Liver (tissue), 9 donors: ENCODE data around the gene NFIA. TPM values are rescaled to one million over a fixed set of nuclear protein-coding genes. Genes with fewer than 3 reads are reported as not detected.

Source experiments
- DNase-seq: peaks from one replicate; pipeline ENCODE4 v3.0.0-alpha.2; 2017; ENCODE audit warnings: low spot score
- H3K27ac ChIP-seq, 2 donors: one replicate each; pipeline ENCODE4 v1.7.0; 2013; ENCODE audit warnings: inconsistent platforms in 2 of 2, low read length in 2 of 2, control low read depth in 1 of 2, low read depth in 1 of 2, mild to moderate bottlenecking in 1 of 2
- H3K27me3 ChIP-seq, 4 donors: one replicate each; pipeline versions ENCODE4 v1.6.1 to v1.7.0; 2013; ENCODE audit warnings: low read length in 3 of 4, inconsistent platforms in 1 of 4, mild to moderate bottlenecking in 1 of 4, moderate library complexity in 1 of 4; ENCODE audit not compliant: control insufficient read depth in 4 of 4, insufficient read depth in 4 of 4
- H3K36me3 ChIP-seq, 4 donors: one replicate each; pipeline versions ENCODE4 v1.6.1 to v1.7.0; 2013; ENCODE audit warnings: low read length in 3 of 4, mild to moderate bottlenecking in 3 of 4, low read depth in 1 of 4, moderate library complexity in 1 of 4; ENCODE audit not compliant: control insufficient read depth in 4 of 4, insufficient read depth in 3 of 4
- H3K4me1 ChIP-seq, 4 donors: one replicate each; pipeline versions ENCODE4 v1.6.1 to v1.7.0; 2013; ENCODE audit warnings: low read length in 3 of 4, mild to moderate bottlenecking in 3 of 4, moderate library complexity in 1 of 4; ENCODE audit not compliant: control insufficient read depth in 4 of 4, insufficient read depth in 4 of 4
- H3K4me3 ChIP-seq, 3 donors: one replicate each; pipeline versions ENCODE4 v1.6.1 to v1.7.0; 2013; ENCODE audit warnings: low read length in 3 of 3, control low read depth in 1 of 3, low read depth in 1 of 3, mild to moderate bottlenecking in 1 of 3
- H3K9ac ChIP-seq, 2 donors: one replicate each; pipeline ENCODE4 v1.7.0; 2013; ENCODE audit warnings: low read length in 2 of 2, mild to moderate bottlenecking in 2 of 2, moderate library complexity in 2 of 2, control low read depth in 1 of 2, low read depth in 1 of 2
- H3K9me3 ChIP-seq, 4 donors: one replicate each; pipeline versions ENCODE4 v1.6.1 to v1.7.0; 2013; ENCODE audit warnings: low read length in 3 of 4; ENCODE audit not compliant: control insufficient read depth in 4 of 4
- CTCF ChIP-seq: fragments of 150-350 bp; IDR thresholded peaks from 2 replicates; pipeline ENCODE4 v1.5.1; 2017; ENCODE audit warnings: improper control_type of control experiment, low read depth, low read length; ENCODE audit not compliant: missing input control
- EGR1 ChIP-seq, 2 donors: IDR thresholded peaks; 2 replicates each; pipeline ENCODE4 v1.6.1; 2016 to 2018; ENCODE audit warnings: antibody characterized with exemption in 2 of 2, low read depth in 2 of 2
- FOXA1 ChIP-seq: IDR thresholded peaks from 2 replicates; pipeline ENCODE4 v1.6.1; 2016; ENCODE audit warnings: antibody characterized with exemption
- FOXA2 ChIP-seq: IDR thresholded peaks from 2 replicates; pipeline ENCODE4 v1.6.1; 2016; ENCODE audit warnings: antibody characterized with exemption
- GABPA ChIP-seq, 2 donors: IDR thresholded peaks in 1 of 2; conservative IDR thresholded peaks in 1 of 2; 2 replicates each; pipeline ENCODE4 v1.6.1; 2016; ENCODE audit warnings: antibody characterized with exemption in 2 of 2, mild to moderate bottlenecking in 1 of 2, moderate library complexity in 1 of 2
- HNF4A ChIP-seq, 2 donors: conservative IDR thresholded peaks; 2 replicates each; pipeline ENCODE4 v1.6.1; 2016; ENCODE audit warnings: antibody characterized with exemption in 2 of 2, mild to moderate bottlenecking in 2 of 2
- HNF4G ChIP-seq: IDR thresholded peaks from 2 replicates; pipeline ENCODE4 v1.6.1; 2016; ENCODE audit warnings: antibody characterized with exemption
- JUND ChIP-seq, 2 donors: IDR thresholded peaks; 2 replicates each; pipeline ENCODE4 v1.6.1; 2016; ENCODE audit warnings: antibody characterized with exemption in 2 of 2
- MAX ChIP-seq: IDR thresholded peaks from 2 replicates; pipeline ENCODE4 v1.6.1; 2016; ENCODE audit warnings: antibody characterized with exemption
- NR2F2 ChIP-seq: IDR thresholded peaks from 2 replicates; pipeline ENCODE4 v1.6.1; 2016; ENCODE audit warnings: antibody characterized with exemption
- SP1 ChIP-seq: IDR thresholded peaks from 2 replicates; pipeline ENCODE4 v1.6.1; 2018; ENCODE audit warnings: antibody characterized with exemption, mild to moderate bottlenecking
- TAF1 ChIP-seq: conservative IDR thresholded peaks from 2 replicates; pipeline ENCODE4 v1.6.1; 2016; ENCODE audit warnings: antibody characterized with exemption, mild to moderate bottlenecking
- YY1 ChIP-seq: IDR thresholded peaks from 2 replicates; pipeline ENCODE4 v1.6.1; 2016; ENCODE audit warnings: antibody characterized with exemption, mild to moderate bottlenecking
- ZBTB33 ChIP-seq: IDR thresholded peaks from 2 replicates; pipeline ENCODE4 v1.6.1; 2016; ENCODE audit warnings: antibody characterized with exemption
- WGBS: extraction: QIAGEN DNeasy Blood & Tissue Kit; methylation state at CpG from one replicate; pipeline ENCODE4 v1.1.7; 2013; 5-methylcytosine and 5-hydroxymethylcytosine counted together
- polyA plus RNA-seq, 2 donors: library from polyadenylated mRNA; stranded (reverse) in 1 of 2; unstranded in 1 of 2; fragments of 200-250 nt in 1 of 2; fragments of >200 nt in 1 of 2; fragmentation: Nextera tagmentation in 1 of 2; extraction: Ambion mirVana in 1 of 2; gene quantifications; one replicate each; pipeline versions ENCODE4 v1.2.1 to v1.2.3, GENCODE V29; 2013 to 2015
- total RNA-seq, 2 donors: library from RNA; depleted of rRNA; stranded (reverse); fragments of >200 nt; gene quantifications; one replicate each; pipeline ENCODE4 v1.2.3, GENCODE V29; 2014
- TF ChIP-seq, protein P1 (sequence below): IDR thresholded peaks from 2 replicates; pipeline ENCODE4 v1.6.1; 2016; ENCODE audit warnings: antibody characterized with exemption, mild to moderate bottlenecking
- TF ChIP-seq, protein P2 (sequence below): IDR thresholded peaks from 2 replicates; pipeline ENCODE4 v1.6.1; 2016; ENCODE audit warnings: antibody characterized with exemption
- donor health status: healthy.
- donor health status: healthy.
- donor health status: healthy.
- donor health status: healthy.
- donor health status: healthy.

NFIA gene
- total and polyA plus RNA-seq, 4 donors, result 6.8 to 53.7 (median 22.2) TPM

- DNase-seq, result no peak
- WGBS, result 78% methylated on average over 1 of the region's 1 CpG
- TF ChIP-seq, protein P1, sequence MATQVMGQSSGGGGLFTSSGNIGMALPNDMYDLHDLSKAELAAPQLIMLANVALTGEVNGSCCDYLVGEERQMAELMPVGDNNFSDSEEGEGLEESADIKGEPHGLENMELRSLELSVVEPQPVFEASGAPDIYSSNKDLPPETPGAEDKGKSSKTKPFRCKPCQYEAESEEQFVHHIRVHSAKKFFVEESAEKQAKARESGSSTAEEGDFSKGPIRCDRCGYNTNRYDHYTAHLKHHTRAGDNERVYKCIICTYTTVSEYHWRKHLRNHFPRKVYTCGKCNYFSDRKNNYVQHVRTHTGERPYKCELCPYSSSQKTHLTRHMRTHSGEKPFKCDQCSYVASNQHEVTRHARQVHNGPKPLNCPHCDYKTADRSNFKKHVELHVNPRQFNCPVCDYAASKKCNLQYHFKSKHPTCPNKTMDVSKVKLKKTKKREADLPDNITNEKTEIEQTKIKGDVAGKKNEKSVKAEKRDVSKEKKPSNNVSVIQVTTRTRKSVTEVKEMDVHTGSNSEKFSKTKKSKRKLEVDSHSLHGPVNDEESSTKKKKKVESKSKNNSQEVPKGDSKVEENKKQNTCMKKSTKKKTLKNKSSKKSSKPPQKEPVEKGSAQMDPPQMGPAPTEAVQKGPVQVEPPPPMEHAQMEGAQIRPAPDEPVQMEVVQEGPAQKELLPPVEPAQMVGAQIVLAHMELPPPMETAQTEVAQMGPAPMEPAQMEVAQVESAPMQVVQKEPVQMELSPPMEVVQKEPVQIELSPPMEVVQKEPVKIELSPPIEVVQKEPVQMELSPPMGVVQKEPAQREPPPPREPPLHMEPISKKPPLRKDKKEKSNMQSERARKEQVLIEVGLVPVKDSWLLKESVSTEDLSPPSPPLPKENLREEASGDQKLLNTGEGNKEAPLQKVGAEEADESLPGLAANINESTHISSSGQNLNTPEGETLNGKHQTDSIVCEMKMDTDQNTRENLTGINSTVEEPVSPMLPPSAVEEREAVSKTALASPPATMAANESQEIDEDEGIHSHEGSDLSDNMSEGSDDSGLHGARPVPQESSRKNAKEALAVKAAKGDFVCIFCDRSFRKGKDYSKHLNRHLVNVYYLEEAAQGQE, result no peak
- TF ChIP-seq EGR1 (IDR thresholded peaks at IDR 0.05; ENCODE audit: low read depth in 2 of 2) (no peak), MAX (no peak), HNF4G (no peak), TAF1 (no peak), HNF4A (conservative IDR thresholded peaks at IDR 0.05) (no peak), CTCF (no peak), GABPA (IDR thresholded peaks at IDR 0.05 in 1 of 2, conservative IDR thresholded peaks at IDR 0.05 in 1 of 2) (no peak), NR2F2 (no peak), SP1 (no peak), ZBTB33 (no peak), JUND (IDR thresholded peaks at IDR 0.05) (no peak), YY1 (no peak)
- TF ChIP-seq, protein P2, sequence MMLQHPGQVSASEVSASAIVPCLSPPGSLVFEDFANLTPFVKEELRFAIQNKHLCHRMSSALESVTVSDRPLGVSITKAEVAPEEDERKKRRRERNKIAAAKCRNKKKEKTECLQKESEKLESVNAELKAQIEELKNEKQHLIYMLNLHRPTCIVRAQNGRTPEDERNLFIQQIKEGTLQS, result no peak
- Histone ChIP-seq H3K27me3 (no peaks in the 10 kb centered on the region), H3K9me3 (no peaks in the 10 kb centered on the region), H3K4me1 (peaks cover 4 to 42% (median 21%) of the 10 kb centered on the region in 4 donors), H3K9ac (no peak overlapping the region), H3K36me3 (no peaks in the 10 kb centered on the region), H3K4me3 (no peak overlapping the region), H3K27ac (no peak overlapping the region)
These were observed 15.4 kb downstream of the NFIA start for GRCh38 chr1:61097722-61098121.

GRCh38 chr1:61098333-61098732 lies 16.0 kb downstream of the NFIA start:
- no peaks in the 10 kb centered on the region for H3K27me3 ChIP-seq
- no peaks in the 10 kb centered on the region for H3K9me3 ChIP-seq
- H3K4me1 ChIP-seq, result peaks cover 4 to 43% (median 22%) of the 10 kb centered on the region in 4 donors
- TF ChIP-seq NR2F2, result no peak
- TF ChIP-seq FOXA2, result no peak
- no peak for TF ChIP-seq ZBTB33
- TF ChIP-seq FOXA1, result no peak
- no peak for TF ChIP-seq HNF4G
- TF ChIP-seq, protein P2, result no peak
- H3K36me3 ChIP-seq, result no peaks in the 10 kb centered on the region
- no peak overlapping the region for H3K9ac ChIP-seq
- WGBS, result 85% methylated on average over 3 of the region's 3 CpGs
- no peak overlapping the region for H3K4me3 ChIP-seq
- H3K27ac ChIP-seq, result no peak overlapping the region
- no peak for DNase-seq
